Spleen (tissue), 11 donors: ENCODE data around the gene PLOD2. TPM values are rescaled to one million over a fixed set of nuclear protein-coding genes. Genes with fewer than 3 reads are reported as not detected.

Experiments
- DNase-seq: peaks from one replicate; pipeline ENCODE4 v3.0.0-alpha.2; 2020
- H3K27ac ChIP-seq, 8 donors: fragments of 200-600 bp; sonication (generic) in 7 of 8; 1 replicate in 4 of 8; 2 replicates in 4 of 8; pipeline versions ENCODE4 v1.5.0 to v1.8.0; 2016 to 2021; ENCODE audit warnings: inconsistent platforms in 4 of 8, mild to moderate bottlenecking in 4 of 8, moderate library complexity in 1 of 8
- H3K27me3 ChIP-seq, 7 donors: fragments of 200-600 bp; sonication (generic) in 6 of 7; replicated peaks in 1 of 7; 1 replicate in 4 of 7; 2 replicates in 3 of 7; pipeline versions ENCODE4 v1.5.0 to v1.8.0; 2016 to 2021; ENCODE audit warnings: inconsistent platforms in 3 of 7, mild to moderate bottlenecking in 1 of 7
- H3K36me3 ChIP-seq, 6 donors: fragments of 200-600 bp; sonication (generic) in 5 of 6; 1 replicate in 4 of 6; 2 replicates in 2 of 6; pipeline versions ENCODE4 v1.5.0 to v1.8.0; 2016 to 2021; ENCODE audit warnings: inconsistent platforms in 2 of 6
- H3K4me1 ChIP-seq, 6 donors: fragments of 200-600 bp; sonication (generic) in 5 of 6; 1 replicate in 3 of 6; 2 replicates in 3 of 6; pipeline versions ENCODE4 v1.5.0 to v1.8.0; 2016 to 2021; ENCODE audit warnings: inconsistent platforms in 3 of 6
- H3K4me3 ChIP-seq, 8 donors: fragments of 200-600 bp; sonication (generic) in 7 of 8; 1 replicate in 4 of 8; 2 replicates in 4 of 8; pipeline versions ENCODE4 v1.5.0 to v1.8.0; 2016 to 2021; ENCODE audit warnings: inconsistent platforms in 4 of 8, mild to moderate bottlenecking in 4 of 8, moderate library complexity in 2 of 8
- H3K9me3 ChIP-seq, 8 donors: fragments of 200-600 bp; sonication (generic) in 7 of 8; 1 replicate in 4 of 8; 2 replicates in 4 of 8; pipeline versions ENCODE4 v1.5.0 to v1.8.0; 2016 to 2021; ENCODE audit warnings: inconsistent platforms in 4 of 8
- POLR2A ChIP-seq, 3 donors: fragments of 450-650 bp; IDR thresholded peaks; one replicate each; pipeline ENCODE4 v1.5.1; 2017; ENCODE audit warnings: antibody characterized with exemption in 3 of 3, mild to moderate bottlenecking in 1 of 3
- POLR2AphosphoS5 ChIP-seq, 3 donors: sonication (generic); formaldehyde crosslinking; IDR thresholded peaks; one replicate each; pipeline ENCODE4 v1.5.1; 2017; ENCODE audit warnings: antibody characterized with exemption in 3 of 3
- WGBS, 5 donors: extraction: QIAGEN DNeasy Blood & Tissue Kit in 3 of 5; methylation state at CpG; one replicate each; pipeline versions ENCODE4 v1.1.5 to v1.1.7; 2013 to 2018; 5-methylcytosine and 5-hydroxymethylcytosine counted together
- intact Hi-C: fragments of 100-400 bp; cut with DNase I; formaldehyde crosslinking; loops from one replicate; pipeline ENCODE4 v1.15.0; 2023; ENCODE audit warnings: low total_unique reads
- polyA plus RNA-seq, 3 donors: library from polyadenylated mRNA; stranded (reverse); fragments of 200-250 nt; gene quantifications; one replicate each; pipeline ENCODE4 v1.2.1, GENCODE V29; 2013
- total RNA-seq, 7 donors: library from RNA; depleted of rRNA in 3 of 7; stranded (reverse); fragments of >200 nt in 3 of 7; fragmentation: NEBNext Ultra II Directional in 4 of 7; extraction: Animal tissue kit (Norgen Biotek cat#: 25700) in 4 of 7; gene quantifications; one replicate each; pipeline versions ENCODE4 v1.1.0 to v1.2.1, GENCODE V29; 2016 to 2021
- TF ChIP-seq, protein P1 (sequence below), 11 experiments: fragments of 200-600 bp in 7 of 11; fragments of 450-650 bp in 4 of 11; sonication (generic) in 4 of 11; IDR thresholded peaks in 8 of 11; conservative IDR thresholded peaks in 3 of 11; 1 replicate in 7 of 11; 2 replicates in 4 of 11; pipeline versions ENCODE4 v1.4.0 to v1.8.0; 2016 to 2021; ENCODE audit warnings: antibody characterized with exemption in 11 of 11, inconsistent platforms in 4 of 11, mild to moderate bottlenecking in 1 of 11
- donor health status: healthy with polysubstance abuse.
- donor health status: DM: no; HTN: no; CAD: no; lungs with moderate emphysema.
- donor health status: DM: no; HTN: no; CAD: no.
- donor health status: Bipolar disorder and iron deficiency.
- donor health status: healthy.
- donor health status: DM: no; HTN: no; CAD: no.
- donor health status: DM: yes; HTN: yes; CAD: no.

The PLOD2 gene
- total and polyA plus RNA-seq, 10 donors, result 3.5 to 35.8 (median 11.2) TPM

DNA sequence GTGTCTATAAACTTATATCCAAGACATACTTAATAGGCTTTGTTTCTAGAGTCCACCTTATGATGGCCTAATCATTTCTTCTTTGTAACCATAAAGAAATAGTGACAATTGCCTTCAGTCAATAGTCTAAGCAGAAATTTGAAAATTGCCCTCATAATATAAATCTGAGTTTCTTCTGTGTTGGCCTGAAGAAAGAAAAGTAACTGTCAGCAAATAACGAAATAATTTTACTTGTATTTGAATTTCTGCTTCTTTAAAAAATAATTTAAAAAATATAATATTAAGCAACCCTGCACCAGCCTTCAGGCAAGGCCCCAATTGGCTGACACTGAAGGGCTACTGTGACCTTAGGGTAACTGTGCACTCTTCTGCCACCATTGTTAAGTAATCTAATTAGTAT lies 113.5 kb downstream of the PLOD2 start:
- H3K27me3 ChIP-seq, result no peaks in the 10 kb centered on the region
- no peak overlapping the region for H3K4me3 ChIP-seq
- TF ChIP-seq POLR2A (IDR thresholded peaks at IDR 0.05) (no peak), POLR2AphosphoS5 (IDR thresholded peaks at IDR 0.05) (no peak)
- TF ChIP-seq, protein P1, sequence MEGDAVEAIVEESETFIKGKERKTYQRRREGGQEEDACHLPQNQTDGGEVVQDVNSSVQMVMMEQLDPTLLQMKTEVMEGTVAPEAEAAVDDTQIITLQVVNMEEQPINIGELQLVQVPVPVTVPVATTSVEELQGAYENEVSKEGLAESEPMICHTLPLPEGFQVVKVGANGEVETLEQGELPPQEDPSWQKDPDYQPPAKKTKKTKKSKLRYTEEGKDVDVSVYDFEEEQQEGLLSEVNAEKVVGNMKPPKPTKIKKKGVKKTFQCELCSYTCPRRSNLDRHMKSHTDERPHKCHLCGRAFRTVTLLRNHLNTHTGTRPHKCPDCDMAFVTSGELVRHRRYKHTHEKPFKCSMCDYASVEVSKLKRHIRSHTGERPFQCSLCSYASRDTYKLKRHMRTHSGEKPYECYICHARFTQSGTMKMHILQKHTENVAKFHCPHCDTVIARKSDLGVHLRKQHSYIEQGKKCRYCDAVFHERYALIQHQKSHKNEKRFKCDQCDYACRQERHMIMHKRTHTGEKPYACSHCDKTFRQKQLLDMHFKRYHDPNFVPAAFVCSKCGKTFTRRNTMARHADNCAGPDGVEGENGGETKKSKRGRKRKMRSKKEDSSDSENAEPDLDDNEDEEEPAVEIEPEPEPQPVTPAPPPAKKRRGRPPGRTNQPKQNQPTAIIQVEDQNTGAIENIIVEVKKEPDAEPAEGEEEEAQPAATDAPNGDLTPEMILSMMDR (IDR thresholded peaks at IDR 0.05 in 8 of 11, conservative IDR thresholded peaks at IDR 0.05 in 3 of 11), result no peak
- intact Hi-C loops, result no loop called here
- no peaks in the 10 kb centered on the region for H3K36me3 ChIP-seq
- 74 to 90% (median 80%) methylated on average over 1 of the region's 1 CpG for WGBS, 5 donors
- H3K27ac ChIP-seq, result no peak overlapping the region
- DNase-seq, result no peak
- H3K9me3 ChIP-seq, result peaks cover 0 to 4% (median 0%) of the 10 kb centered on the region in 8 donors
- H3K4me1 ChIP-seq, result no peaks in the 10 kb centered on the region

DNA sequence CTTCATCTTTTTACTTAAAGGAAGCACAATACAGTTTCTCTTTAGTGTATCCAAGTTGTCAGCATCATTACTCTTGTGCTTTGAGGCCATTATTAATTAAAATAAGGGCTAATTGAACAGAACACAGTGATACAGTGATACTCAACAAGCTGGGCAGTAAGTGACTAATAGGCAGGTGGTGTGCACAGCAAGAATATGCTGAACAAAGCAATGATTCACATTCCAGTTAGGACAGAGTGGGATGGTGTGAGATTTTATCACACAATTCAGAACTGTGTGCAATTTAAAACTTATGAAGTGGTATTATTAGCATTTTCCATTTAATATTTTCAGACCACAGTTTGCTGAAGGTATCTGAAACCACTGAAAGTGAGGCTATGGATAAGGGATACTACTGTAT lies 116.9 kb downstream of the PLOD2 start:
- intact Hi-C loops, result no loop called here
- H3K4me3 ChIP-seq, result no peak overlapping the region
- peaks cover 0 to 4% (median 0%) of the 10 kb centered on the region in 8 donors for H3K9me3 ChIP-seq
- TF ChIP-seq POLR2AphosphoS5 (IDR thresholded peaks at IDR 0.05) (no peak), POLR2A (IDR thresholded peaks at IDR 0.05) (no peak)
- TF ChIP-seq, protein P1 (IDR thresholded peaks at IDR 0.05 in 8 of 11, conservative IDR thresholded peaks at IDR 0.05 in 3 of 11), result no peak
- DNase-seq, result no peak
- no peaks in the 10 kb centered on the region for H3K36me3 ChIP-seq
- H3K27ac ChIP-seq, result no peak overlapping the region
- no peaks in the 10 kb centered on the region for H3K27me3 ChIP-seq
- no peaks in the 10 kb centered on the region for H3K4me1 ChIP-seq

DNA sequence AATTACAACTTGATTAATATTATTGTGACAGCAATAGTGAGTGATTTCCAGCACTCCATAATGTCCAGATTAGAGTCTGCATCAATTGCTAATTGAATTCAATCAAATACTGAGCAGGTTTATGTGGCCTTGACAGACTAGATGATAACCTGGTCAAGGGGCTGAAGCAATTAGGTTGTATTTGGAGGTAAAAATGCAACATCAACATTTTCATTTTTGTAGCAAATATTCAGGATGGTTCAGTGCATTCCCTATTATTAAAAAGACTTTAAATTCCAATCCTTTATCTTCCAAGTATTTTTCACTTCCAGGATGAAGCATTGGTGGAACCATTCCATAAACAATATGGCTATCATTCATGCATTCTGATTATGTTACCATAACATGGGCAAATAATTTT lies 120.4 kb downstream of the PLOD2 start:
- intact Hi-C loops, result no loop called here
- no peak for TF ChIP-seq POLR2AphosphoS5 (IDR thresholded peaks at IDR 0.05)
- TF ChIP-seq POLR2A (IDR thresholded peaks at IDR 0.05), result no peak
- TF ChIP-seq, protein P1 (IDR thresholded peaks at IDR 0.05 in 8 of 11, conservative IDR thresholded peaks at IDR 0.05 in 3 of 11), result no peak
- Histone ChIP-seq H3K27me3 (no peaks in the 10 kb centered on the region), H3K27ac (no peak overlapping the region), H3K9me3 (peaks cover 0 to 4% (median 0%) of the 10 kb centered on the region in 8 donors), H3K4me3 (no peak overlapping the region), H3K4me1 (no peaks in the 10 kb centered on the region), H3K36me3 (no peaks in the 10 kb centered on the region)
- no peak for DNase-seq

DNA sequence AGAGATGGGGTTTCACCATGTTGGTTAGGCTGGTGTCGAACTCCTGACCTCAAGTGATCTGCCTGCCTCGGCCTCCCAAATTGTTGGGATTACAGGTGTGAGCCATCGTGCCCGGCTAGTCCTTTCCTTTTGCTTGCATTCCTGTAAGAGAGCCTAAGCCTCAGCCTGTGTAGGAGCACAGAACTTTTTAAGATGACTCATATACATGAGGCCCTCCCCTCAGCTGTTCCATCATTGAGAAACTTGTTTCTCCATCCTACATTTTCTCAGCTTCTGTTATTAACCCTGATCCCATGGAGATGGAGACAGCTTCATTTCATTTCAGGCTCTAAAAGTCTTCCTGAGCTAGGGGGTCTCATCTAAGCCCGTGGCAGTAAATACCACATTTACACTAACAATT lies 123.3 kb downstream of the PLOD2 start:
- Histone ChIP-seq H3K4me1 (no peaks in the 10 kb centered on the region), H3K36me3 (no peaks in the 10 kb centered on the region), H3K9me3 (peaks cover 0 to under 1% (median 0%) of the 10 kb centered on the region in 8 donors), H3K27me3 (no peaks in the 10 kb centered on the region), H3K27ac (no peak overlapping the region), H3K4me3 (no peak overlapping the region)
- TF ChIP-seq, protein P1 (IDR thresholded peaks at IDR 0.05 in 8 of 11, conservative IDR thresholded peaks at IDR 0.05 in 3 of 11), result no peak
- TF ChIP-seq POLR2A (IDR thresholded peaks at IDR 0.05) (no peak), POLR2AphosphoS5 (IDR thresholded peaks at IDR 0.05) (no peak)
- intact Hi-C loops, result no loop called here
- DNase-seq, result no peak
- 84 to 93% (median 89%) methylated on average over 5 of the region's 5 CpGs for WGBS, 5 donors
